GM18526 (cell line): Measurements from ENCODE around the gene CRY2.

Source experiments
- POLR2A ChIP-seq: IDR thresholded peaks from 3 replicates; pipeline ENCODE4 v1.6.1; 2011; ENCODE audit not compliant: insufficient read length; ENCODE audit errors: extremely low read depth

CRY2 gene

GRCh38 chr11:45834298-45834756 is 12.9 kb upstream of the CRY2 start:
- TF ChIP-seq POLR2A = no peak

GRCh38 chr11:45839204-45839603 is 8.1 kb upstream of the CRY2 start:
- TF ChIP-seq POLR2A = no peak

GRCh38 chr11:45843158-45843924 is 3.9 kb upstream of the CRY2 start:
- TF ChIP-seq POLR2A = no peak

- no peak for TF ChIP-seq POLR2A
Measured at GRCh38 chr11:45844822-45845578, 2.3 kb upstream of the CRY2 start.

GRCh38 chr11:45846174-45846675 is 1.1 kb upstream of the CRY2 start:
- no peak for TF ChIP-seq POLR2A

GRCh38 chr11:45847911-45848316 is 639 bp downstream of the CRY2 start:
- no peak for TF ChIP-seq POLR2A

- no peak for TF ChIP-seq POLR2A
Measured at GRCh38 chr11:45848654-45849081, 1.4 kb downstream of the CRY2 start.

- TF ChIP-seq POLR2A = no peak
Measured at GRCh38 chr11:45850446-45850845, 3.2 kb downstream of the CRY2 start.

GRCh38 chr11:45851228-45851627 is 4.0 kb downstream of the CRY2 start:
- no peak for TF ChIP-seq POLR2A

- TF ChIP-seq POLR2A = no peak
Measured at GRCh38 chr11:45852018-45852711, 4.9 kb downstream of the CRY2 start.

GRCh38 chr11:45852712-45853101 is 5.4 kb downstream of the CRY2 start:
- TF ChIP-seq POLR2A = no peak

- no peak for TF ChIP-seq POLR2A
Measured at GRCh38 chr11:45853332-45854219, 6.3 kb downstream of the CRY2 start.

GRCh38 chr11:45855308-45855707 is 8.0 kb downstream of the CRY2 start:
- no peak for TF ChIP-seq POLR2A

GRCh38 chr11:45856044-45856468 is 8.8 kb downstream of the CRY2 start:
- TF ChIP-seq POLR2A = no peak

GRCh38 chr11:45857961-45858474 is 10.7 kb downstream of the CRY2 start:
- no peak for TF ChIP-seq POLR2A
